ENCODE data around the gene ALPL.

- TF ChIP-seq POLR2A (IDR thresholded peaks at IDR 0.05) (no peak), CTCF (IDR thresholded peaks at IDR 0.05) (no peak)
Observed at GRCh38 chr1:21617126-21617738, 108.0 kb downstream of the ALPL start.

All from upper lobe of left lung (tissue), 4 donors.